ENCODE results near the gene MCFD2. TPM values are rescaled to one million over a fixed set of nuclear protein-coding genes. Genes with fewer than 3 reads are reported as not detected.
"Not testable (repeated sequence)": the region's sequence is repeated elsewhere in the genome, so short reads cannot be mapped to it uniquely, and the experiment has no call there.

Gene MCFD2
- total RNA-seq, 1 donor from 2014 or later: 105 TPM

DNA sequence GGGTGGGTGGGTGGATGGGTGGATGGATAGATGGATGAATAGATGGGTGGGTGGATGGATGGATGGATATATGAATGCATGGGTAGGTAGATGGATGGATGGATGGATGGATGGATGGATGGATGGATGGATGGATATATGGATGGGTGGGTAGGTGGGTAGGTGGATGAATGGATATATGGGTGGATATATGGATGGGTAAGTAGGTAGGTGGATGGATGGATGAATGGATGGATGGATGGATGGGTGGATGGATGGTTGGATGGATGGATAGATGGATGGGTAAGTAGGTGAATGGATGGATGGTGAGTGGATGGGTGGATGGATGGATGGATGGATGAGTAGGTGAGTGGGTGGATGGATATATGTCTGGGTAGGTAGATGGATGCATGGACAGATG lies 36.1 kb downstream of the MCFD2 start:
- no peak overlapping the region for H3K4me3 ChIP-seq (ENCODE audit: low read depth, low read length)
- TF ChIP-seq, protein P1, sequence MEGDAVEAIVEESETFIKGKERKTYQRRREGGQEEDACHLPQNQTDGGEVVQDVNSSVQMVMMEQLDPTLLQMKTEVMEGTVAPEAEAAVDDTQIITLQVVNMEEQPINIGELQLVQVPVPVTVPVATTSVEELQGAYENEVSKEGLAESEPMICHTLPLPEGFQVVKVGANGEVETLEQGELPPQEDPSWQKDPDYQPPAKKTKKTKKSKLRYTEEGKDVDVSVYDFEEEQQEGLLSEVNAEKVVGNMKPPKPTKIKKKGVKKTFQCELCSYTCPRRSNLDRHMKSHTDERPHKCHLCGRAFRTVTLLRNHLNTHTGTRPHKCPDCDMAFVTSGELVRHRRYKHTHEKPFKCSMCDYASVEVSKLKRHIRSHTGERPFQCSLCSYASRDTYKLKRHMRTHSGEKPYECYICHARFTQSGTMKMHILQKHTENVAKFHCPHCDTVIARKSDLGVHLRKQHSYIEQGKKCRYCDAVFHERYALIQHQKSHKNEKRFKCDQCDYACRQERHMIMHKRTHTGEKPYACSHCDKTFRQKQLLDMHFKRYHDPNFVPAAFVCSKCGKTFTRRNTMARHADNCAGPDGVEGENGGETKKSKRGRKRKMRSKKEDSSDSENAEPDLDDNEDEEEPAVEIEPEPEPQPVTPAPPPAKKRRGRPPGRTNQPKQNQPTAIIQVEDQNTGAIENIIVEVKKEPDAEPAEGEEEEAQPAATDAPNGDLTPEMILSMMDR (IDR thresholded peaks at IDR 0.05; ENCODE audit: insufficient read depth, low read length, severe bottlenecking): no peak
- no peaks in the 10 kb centered on the region for H3K36me3 ChIP-seq (ENCODE audit: control insufficient read depth, insufficient read depth, low read length)
- no peak for DNase-seq (ENCODE audit: low read depth)
- no peak for FAIRE-seq
- H3K27me3 ChIP-seq (ENCODE audit: control insufficient read depth, insufficient read depth, low read length): no peaks in the 10 kb centered on the region

DNA sequence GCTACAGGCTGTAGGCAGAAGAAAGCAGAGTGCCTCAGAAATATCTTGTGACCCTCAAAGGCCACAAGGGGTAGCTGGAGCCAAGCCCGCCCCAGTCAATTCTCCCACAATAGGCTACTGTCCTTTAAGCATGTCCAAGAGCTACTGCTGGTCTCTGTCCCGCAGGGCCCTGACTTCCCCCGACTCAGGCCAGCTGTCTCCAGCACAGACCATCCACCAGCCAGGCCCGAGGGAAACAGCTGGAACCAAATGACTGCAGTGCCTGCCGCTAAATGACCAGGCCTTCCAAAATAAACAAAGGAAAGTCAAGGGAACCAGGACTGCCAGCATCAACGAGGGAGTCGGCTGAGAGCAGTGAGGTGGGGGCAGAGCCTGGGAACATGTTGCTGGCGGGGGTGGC lies 36.7 kb downstream of the MCFD2 start:
- H3K27me3 ChIP-seq (ENCODE audit: control insufficient read depth, insufficient read depth, low read length): no peaks in the 10 kb centered on the region
- TF ChIP-seq, protein P1 (IDR thresholded peaks at IDR 0.05; ENCODE audit: insufficient read depth, low read length, severe bottlenecking): no peak
- FAIRE-seq: no peak
- H3K36me3 ChIP-seq (ENCODE audit: control insufficient read depth, insufficient read depth, low read length): no peaks in the 10 kb centered on the region
- no peak for DNase-seq (ENCODE audit: low read depth)
- H3K4me3 ChIP-seq (ENCODE audit: low read depth, low read length): no peak overlapping the region

DNA sequence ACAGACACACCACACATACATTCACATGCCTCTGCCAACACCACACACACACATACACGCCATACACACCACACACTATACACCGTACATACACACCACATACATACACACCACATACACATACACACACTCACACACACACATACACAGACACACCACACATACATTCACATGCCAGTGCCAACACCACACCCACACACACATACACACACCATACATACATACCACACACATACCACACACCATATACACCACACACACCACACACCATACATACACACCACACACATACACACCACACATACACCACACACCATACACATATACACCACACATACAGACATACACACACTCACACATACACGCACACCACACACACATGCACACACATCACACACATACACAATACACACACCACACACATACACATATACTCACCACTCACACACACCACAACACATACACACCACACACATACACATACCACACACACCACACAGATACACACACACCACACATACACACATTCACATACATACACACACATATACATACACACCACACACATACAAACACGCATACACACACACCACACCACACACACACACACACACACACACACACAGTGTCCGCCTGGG lies 37.2 kb downstream of the MCFD2 start:
- TF ChIP-seq, protein P1 (IDR thresholded peaks at IDR 0.05; ENCODE audit: insufficient read depth, low read length, severe bottlenecking): no peak
- FAIRE-seq (peak; percentile 89), DNase-seq (ENCODE audit: low read depth) (no peak)
- H3K4me3 ChIP-seq (ENCODE audit: low read depth, low read length): no peak overlapping the region
- H3K27me3 ChIP-seq (ENCODE audit: control insufficient read depth, insufficient read depth, low read length): no peaks in the 10 kb centered on the region
- no peaks in the 10 kb centered on the region for H3K36me3 ChIP-seq (ENCODE audit: control insufficient read depth, insufficient read depth, low read length)

DNA sequence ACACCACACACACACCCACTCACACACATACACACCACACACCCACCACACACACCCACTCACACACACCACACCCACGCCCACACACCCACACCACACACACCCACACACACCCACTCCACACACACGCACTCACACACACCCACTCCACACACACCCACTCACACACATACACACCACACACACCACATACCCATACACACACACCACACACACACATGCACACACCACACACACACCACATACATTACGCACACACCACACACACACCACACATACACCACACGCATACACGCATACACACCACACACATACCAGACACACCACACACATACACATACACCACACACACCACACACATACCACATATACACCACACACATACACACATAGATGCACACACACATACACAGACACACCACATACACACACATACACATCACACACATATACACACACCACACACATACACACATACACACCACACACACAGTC lies 37.9 kb downstream of the MCFD2 start:
- TF ChIP-seq, protein P1 (IDR thresholded peaks at IDR 0.05; ENCODE audit: insufficient read depth, low read length, severe bottlenecking): no peak

DNA sequence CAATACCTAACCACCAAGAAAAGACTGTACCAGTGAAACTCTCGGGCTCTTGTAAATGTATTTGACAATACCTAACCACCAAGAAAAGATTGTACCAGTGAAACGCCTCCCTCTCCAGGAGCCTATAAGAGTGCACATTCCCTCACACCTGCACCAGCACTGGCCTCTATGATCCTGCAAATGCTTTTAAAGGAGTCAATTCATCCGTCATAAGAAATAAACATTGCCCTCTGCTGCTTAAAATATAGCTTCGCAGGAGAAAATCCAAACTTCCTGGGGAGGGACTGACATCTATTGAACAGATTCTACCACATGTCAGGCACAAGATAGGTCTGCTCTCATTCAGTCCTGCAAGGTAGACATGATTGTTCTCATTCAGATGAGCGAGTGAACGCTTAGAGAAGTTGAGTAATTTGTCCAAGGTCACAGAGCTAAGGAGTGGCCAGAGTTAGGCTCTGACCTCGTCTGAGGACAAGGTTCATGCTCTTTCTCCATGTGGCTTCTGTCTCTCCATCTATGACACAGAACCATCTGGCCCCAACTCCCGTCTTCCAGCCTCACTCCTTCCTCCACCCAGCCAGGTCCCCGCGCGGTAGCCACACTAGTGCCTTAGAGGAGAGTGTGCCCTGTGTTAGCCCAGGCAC lies 38.7 kb downstream of the MCFD2 start:
- TF ChIP-seq, protein P1 (IDR thresholded peaks at IDR 0.05; ENCODE audit: insufficient read depth, low read length, severe bottlenecking): peak; percentile 47
- peak; percentile 78 for DNase-seq (ENCODE audit: low read depth)
- no peak overlapping the region for H3K4me3 ChIP-seq (ENCODE audit: low read depth, low read length)
- H3K27me3 ChIP-seq (ENCODE audit: control insufficient read depth, insufficient read depth, low read length): no peaks in the 10 kb centered on the region
- H3K36me3 ChIP-seq (ENCODE audit: control insufficient read depth, insufficient read depth, low read length): no peaks in the 10 kb centered on the region
- no peak for FAIRE-seq

More for the DNA sequence above, 37.9 kb downstream of the MCFD2 start:
- Histone ChIP-seq H3K4me3 (ENCODE audit: low read depth, low read length) (no peak overlapping the region), H3K36me3 (ENCODE audit: control insufficient read depth, insufficient read depth, low read length) (no peaks in the 10 kb centered on the region), H3K27me3 (ENCODE audit: control insufficient read depth, insufficient read depth, low read length) (no peaks in the 10 kb centered on the region)
- FAIRE-seq: peak; percentile 87
- DNase-seq (ENCODE audit: low read depth): no peak

DNA sequence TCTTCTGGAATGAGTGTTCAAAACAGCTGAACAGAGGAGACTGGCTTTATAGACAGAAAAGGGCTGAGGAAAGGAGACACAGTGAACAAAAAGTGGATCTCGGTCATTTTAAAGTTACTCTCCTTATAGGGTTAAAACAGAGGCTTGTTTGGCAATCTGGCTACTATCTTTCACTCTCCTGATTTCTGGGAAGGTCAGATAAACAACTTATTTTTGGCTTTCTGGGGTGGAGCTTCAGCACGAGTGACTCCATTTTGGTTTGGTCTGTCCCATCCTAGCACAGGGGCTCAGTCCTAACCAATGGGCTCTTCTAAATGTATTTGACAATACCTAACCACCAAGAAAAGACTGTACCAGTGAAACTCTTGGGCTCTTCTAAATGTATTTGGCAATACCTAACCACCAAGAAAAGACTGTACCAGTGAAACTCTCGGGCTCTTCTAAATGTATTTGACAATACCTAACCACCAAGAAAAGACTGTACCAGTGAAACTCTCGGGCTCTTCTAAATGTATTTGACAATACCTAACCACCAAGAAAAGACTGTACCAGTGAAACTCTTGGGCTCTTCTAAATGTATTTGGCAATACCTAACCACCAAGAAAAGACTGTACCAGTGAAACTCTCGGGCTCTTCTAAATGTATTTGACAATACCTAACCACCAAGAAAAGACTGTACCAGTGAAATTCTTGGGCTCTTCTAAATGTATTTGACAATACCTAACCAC lies 39.5 kb downstream of the MCFD2 start:
- not testable (repeated sequence) for FAIRE-seq; H3K36me3 ChIP-seq (ENCODE audit: control insufficient read depth, insufficient read depth, low read length); H3K4me3 ChIP-seq (ENCODE audit: low read depth, low read length); H3K27me3 ChIP-seq (ENCODE audit: control insufficient read depth, insufficient read depth, low read length); DNase-seq (ENCODE audit: low read depth)

Measured in bronchial epithelial cell (primary cell).